IPS-11a (cell line): ENCODE data around the gene RNASE7.

Experiments
- H3K4me3 ChIP-seq: one replicate; pipeline ENCODE4 v1.5.1; 2013; ENCODE audit warnings: low read depth, low read length, control low read depth

The RNASE7 gene

DNA sequence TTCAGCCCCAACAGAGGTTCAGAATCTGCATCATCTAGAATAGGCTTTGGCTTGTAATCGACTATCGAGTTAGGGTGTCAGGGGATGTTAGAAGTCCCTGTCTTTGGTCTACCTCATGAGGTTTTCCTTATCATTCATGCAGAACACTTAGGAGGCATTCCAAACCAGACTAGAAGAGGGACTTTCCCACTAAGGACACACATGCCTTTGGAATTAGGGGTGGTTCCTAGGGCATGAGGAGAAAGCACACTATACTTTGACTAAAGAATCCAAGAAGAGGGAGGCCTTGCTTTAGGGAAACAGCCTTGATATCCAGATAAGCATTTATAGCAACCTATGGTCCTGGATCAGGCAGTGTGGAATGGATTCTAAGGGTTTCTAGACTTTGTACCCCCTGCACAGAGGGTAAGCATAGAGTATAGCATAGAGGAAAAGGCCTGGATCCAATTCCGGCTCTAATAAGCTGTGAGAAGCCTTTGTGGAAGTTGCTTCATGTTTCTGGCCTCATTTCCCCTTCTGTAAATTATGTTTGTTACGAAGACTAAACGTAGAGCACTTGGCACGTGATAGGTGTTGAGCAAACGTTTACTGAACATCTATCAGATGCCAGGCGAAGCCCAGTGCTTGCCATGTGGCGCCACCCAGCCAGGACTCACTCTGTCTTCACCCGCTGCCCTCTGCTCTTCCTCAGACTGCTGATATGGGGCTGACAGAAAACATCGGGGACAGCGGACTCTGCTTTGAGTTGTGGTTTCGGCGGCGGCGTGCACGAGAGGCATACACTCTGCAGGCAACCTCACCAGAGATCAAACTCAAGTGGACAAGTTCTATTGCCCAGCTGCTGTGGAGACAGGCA, 43.1 kb downstream of the RNASE7 start:
- no peak overlapping the region for H3K4me3 ChIP-seq

DNA sequence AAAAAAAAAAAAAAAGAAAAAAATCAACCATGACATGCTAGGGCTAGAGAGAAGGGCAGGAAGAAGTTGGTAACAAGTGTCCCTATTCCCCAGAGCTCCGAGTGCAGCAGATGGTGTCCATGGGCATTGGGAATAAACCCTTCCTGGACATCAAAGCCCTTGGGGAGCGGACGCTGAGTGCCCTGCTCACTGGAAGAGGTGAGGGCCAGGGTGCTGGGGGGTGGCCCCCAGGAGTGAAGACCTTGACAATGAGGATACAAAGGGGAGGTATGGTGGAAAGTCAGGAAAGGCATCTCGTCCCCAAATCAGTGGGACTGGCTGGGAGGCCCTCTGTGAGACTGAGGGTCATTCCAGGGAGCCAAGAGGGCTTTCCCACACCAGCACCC, 44.7 kb downstream of the RNASE7 start:
- no peak overlapping the region for H3K4me3 ChIP-seq

DNA sequence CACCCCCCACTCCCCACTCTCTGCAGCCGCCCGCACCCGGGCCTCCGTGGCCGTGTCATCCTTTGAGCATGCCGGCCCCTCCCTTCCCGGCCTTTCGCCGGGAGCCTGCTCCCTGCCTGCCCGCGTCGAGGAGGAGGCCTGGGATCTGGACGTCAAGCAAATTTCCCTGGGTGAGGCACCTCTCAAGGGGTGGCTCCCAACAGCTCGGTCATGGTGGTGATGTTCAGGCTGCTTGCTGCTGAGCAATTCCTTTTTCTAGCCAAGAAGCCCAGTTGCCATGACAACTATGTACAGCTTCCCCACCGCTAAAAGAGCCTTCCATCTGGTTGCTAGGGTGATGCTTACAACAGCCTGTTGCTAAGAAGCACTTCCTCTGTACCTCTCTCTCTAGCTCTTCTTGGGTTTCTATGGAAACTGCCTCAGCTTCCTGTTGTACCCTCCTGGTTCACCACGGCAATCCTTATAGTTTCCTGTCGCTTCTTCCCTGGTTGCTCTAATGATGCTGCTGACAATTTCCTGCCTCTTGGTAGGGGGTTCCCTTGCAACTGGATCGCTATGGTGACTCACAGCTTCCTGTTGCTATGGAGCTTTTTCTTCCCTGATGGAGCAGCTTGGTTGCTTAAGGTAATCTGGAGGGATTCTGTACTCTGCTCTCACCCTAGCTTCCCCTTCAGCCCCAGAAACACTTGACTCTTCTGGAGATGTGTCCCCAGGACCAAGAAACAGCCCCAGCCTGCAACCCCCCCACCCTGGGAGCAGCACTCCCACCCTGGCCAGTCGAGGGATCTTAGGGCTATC, 45.3 kb downstream of the RNASE7 start:
- no peak overlapping the region for H3K4me3 ChIP-seq

DNA sequence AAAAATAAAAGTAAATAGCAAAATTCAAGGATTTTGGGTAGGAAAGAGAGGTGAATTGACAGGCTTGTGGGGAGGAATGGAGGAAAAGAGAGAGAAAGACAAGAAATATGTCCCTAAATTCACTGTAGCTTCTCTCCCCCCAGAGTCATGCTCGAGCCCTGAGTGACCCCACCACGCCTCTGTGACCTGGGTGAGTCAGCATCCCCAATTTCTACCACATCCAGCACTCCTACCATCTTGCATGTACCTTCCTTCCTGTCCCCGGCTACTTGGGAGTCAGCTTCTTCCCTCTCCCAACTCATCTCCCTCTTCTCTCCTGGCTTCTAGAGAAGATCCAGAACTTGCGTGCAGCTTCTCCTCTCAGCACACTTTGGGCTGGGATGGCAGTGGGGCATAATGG, 46.5 kb downstream of the RNASE7 start:
- no peak overlapping the region for H3K4me3 ChIP-seq

DNA sequence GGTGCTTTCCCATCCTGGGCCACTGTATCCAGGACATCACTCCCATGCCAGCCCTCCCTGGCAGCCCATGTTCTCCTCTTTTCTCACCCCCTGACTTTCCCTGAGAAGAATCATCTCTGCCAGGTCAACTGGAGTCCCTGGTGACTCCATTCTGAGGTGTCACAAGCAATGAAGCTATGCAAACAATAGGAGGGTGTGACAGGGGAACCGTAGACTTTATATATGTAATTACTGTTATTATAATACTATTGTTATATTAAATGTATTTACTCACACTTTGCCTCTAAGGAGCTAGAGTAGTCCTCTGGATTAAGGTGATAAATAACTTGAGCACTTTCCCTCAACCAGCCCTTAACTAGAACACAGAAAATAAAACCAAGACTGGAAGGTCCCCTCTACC, 47.1 kb downstream of the RNASE7 start:
- H3K4me3 ChIP-seq = no peak overlapping the region

DNA sequence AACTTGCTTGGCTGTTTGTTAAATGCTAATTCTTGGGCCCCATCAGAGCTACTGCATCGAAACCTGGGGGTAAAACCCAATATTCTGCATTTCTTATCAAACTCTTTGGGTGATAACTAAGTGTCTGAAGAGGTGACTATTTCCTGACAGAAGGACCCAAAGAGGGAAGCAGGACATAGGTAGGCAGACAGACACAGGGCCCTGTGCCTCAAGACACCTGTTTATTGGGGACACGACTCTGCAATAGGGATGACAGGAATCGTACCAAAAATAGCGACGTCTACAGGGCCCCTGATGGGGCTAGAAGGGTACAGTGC, 47.7 kb downstream of the RNASE7 start:
- H3K4me3 ChIP-seq = no peak overlapping the region

DNA sequence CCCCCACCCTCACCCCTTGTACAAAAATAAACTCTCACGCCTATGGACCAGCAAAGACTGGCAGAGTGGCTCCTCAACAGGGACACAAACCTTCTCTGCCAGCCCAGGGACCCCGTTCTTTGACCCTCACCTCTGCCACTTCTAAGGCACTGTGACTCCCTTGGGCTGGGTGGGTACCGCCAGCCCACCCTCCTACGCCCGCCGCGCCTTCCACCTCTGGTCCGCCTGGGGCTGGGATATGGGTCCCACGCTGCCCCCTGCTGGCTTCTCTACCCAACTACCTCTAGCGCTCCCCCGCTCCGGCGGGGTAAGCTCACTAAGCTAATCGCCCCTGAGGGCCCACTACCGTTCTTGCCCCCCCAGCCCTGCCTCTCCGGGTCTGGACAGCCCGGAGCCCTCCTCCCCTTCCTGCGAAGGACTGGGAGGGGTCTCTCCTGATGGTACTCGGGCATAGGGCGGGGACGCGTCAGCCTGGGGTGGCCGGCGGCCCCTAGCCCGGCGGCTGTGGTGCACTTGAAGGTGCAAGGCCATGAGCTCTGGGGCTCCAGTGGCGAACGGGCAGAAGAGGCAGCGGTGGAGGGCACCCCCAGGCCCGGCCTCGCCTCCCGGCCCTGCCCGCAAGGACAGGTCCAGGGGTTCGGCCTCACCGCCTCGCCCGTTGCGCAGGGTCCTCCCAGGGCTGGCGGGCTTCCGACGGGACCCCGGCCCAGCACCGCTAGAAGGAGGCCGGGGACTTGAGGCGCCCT, 48.2 kb downstream of the RNASE7 start:
- no peak overlapping the region for H3K4me3 ChIP-seq

DNA sequence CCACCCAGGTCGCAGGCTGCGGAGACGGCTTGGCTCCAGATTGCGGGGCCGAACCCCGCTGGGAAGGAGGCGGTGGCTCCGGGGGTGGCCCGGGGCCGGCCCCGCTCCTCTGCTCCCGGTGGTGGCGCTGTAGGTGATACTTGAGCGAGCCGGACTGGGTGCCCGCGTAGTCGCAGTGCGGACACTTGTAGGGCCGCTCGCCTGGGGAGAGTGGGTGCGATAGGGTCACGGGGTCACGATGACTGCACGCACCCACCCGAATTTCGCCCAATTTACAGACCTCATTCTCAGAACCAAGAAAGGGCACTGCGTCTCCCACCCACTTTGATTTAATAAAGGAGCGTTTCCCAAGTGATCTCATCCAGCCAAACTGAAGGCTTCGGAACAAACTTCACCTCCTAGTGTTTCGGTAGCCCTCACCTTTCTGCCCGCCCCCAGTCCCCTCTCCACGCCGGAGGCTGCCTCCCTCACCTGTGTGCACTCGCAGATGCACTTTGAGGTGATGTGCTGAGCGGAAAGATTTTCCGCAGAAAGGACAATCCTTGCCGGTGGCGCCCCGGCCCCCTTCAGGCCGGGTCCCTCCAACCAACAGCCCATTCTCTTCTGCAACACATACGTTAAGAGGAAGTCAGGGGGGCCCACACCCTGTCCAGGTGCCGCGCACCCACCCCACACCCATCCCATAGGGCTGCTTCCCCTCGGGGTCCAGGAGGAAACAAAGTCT, 48.9 kb downstream of the RNASE7 start:
- no peak overlapping the region for H3K4me3 ChIP-seq

DNA sequence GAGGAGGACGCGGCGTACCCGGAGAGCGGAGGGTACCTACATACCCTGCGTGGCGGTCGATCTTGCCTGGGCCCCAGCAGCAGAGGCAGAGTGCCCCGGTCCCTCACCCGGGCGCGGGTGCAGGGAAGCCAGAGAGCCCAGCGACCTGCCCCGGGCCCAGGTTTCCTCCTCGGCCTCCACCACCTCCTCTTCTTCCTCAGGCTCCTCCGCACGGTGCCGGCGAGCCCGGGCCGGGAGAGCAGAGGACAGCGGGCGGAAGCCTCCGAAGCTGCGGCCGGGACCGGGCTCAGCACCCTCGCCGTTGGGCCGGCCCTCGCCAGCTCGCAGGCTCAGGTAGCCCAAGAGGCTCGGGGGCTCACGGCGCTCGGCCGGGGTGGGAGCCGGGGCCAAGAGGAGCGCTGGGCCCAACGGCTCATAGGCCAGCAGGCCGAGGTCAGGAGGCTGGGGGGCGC, 49.7 kb downstream of the RNASE7 start:
- no peak overlapping the region for H3K4me3 ChIP-seq

DNA sequence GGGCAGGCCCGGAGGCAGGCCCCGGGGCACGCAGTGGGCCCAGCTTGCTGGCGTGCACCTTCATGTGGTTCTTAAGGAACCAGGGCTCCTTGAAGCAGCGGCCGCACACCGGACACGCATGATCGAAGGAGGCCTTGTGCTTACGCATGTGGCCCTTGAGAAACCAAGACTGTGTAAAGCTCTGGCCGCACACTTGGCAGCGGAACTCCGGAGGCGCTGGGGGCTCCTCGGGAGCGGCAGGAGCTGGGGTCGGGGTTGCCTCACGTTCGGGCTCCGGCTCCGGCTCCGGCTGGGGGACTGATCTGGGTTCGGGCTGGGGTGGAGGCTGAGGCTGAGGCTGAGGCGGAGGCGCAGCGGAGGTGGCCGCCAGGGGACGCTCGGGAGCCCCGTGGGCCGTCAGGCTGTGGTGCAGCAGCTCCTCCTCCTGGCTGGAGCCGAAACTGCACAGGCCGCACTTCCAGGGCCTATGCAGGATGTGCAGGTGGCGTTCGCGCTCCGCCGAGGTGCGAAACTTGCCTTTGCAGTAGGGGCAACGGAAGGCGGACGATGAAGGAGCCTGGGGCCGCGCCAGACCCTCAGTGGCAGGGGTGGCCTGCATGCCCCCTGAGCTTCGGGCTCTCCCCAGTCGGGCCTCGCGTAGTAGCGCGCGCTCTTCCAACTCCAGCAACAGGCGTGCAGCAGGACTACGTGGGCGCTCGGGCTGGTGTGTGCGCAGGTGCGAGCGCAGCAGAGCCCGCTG, 50.3 kb downstream of the RNASE7 start:
- H3K4me3 ChIP-seq = no peak overlapping the region

DNA sequence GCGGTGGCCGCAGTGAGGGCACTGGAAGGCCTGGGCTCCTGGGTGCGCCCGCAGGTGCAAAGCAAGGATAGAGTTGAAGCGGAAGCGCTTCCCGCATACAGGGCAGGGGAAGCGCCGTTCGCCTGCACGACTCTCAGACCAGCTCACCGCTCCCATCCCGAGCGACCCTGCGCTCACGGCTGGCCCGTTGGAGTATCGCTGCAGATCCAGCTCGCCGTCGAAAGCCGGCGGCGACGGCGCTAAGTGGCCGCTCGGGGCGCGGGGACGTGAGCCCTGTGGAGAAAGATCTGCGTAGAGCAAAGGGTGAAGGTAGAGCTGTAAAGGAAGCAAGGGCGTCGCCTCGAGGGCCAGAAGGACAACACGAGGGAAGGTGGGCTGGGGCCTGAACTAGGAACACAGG, 50.9 kb downstream of the RNASE7 start:
- H3K4me3 ChIP-seq = no peak overlapping the region
